GM18868 (cell line): ENCODE measurements around the gene ESPL1.

ENCODE experiments used
- ATAC-seq: cut with Tn5 transposase; IDR thresholded peaks from one replicate; pipeline ENCODE4 v1.9.1; 2021; ENCODE audit warnings: mild to moderate bottlenecking, moderate library complexity; ENCODE audit not compliant: unreplicated experiment

Gene ESPL1

GRCh38 chr12:53267999-53268629, at the start of gene ESPL1:
Gene ESPL1 (plus strand): TSS chr12:53268299. CDS start chr12:53268767, 468 bp downstream.
- peak; percentile 75 for ATAC-seq

GRCh38 chr12:53218551-53219291, 49.4 kb upstream of the ESPL1 start:
- ATAC-seq, result no peak

- peak; percentile 17 for ATAC-seq
These were observed 48.7 kb upstream of the ESPL1 start for GRCh38 chr12:53219292-53219955.

- ATAC-seq, result peak; percentile 34
These were observed 48.0 kb upstream of the ESPL1 start for GRCh38 chr12:53219956-53220693.

GRCh38 chr12:53220694-53221202, 47.4 kb upstream of the ESPL1 start:
- peak; percentile 48 for ATAC-seq

GRCh38 chr12:53221203-53222080, 46.7 kb upstream of the ESPL1 start:
- ATAC-seq, result no peak

GRCh38 chr12:53222170-53222721, 45.9 kb upstream of the ESPL1 start:
- no peak for ATAC-seq

GRCh38 chr12:53222806-53223261, 45.3 kb upstream of the ESPL1 start:
- no peak for ATAC-seq

GRCh38 chr12:53223389-53224060, 44.6 kb upstream of the ESPL1 start:
- no peak for ATAC-seq

GRCh38 chr12:53224061-53224896, 43.8 kb upstream of the ESPL1 start:
- ATAC-seq, result no peak

- ATAC-seq, result no peak
These were observed 43.0 kb upstream of the ESPL1 start for GRCh38 chr12:53224897-53225634.

- no peak for ATAC-seq
These were observed 42.3 kb upstream of the ESPL1 start for GRCh38 chr12:53225635-53226424.

GRCh38 chr12:53226815-53227214, 41.3 kb upstream of the ESPL1 start:
- ATAC-seq, result no peak

GRCh38 chr12:53227341-53227740, 40.8 kb upstream of the ESPL1 start:
- no peak for ATAC-seq

GRCh38 chr12:53227836-53228235, 40.3 kb upstream of the ESPL1 start:
- no peak for ATAC-seq

- no peak for ATAC-seq
These were observed 38.6 kb upstream of the ESPL1 start for GRCh38 chr12:53229454-53229853.
